AG09319 (cell line): ENCODE measurements around the gene AP2M1.
A peak's percentile ranks its signal among the peaks of the same experiment; 100 is the strongest.

Experiments
- DNase-seq: peaks from one replicate; pipeline ENCODE4 v3.0.0-alpha.2; 2010; ENCODE audit warnings: low read depth; ENCODE audit errors: extremely low read depth
- TF ChIP-seq, protein P1 (sequence below): IDR thresholded peaks from 2 replicates; pipeline ENCODE4 v1.5.1; 2011; ENCODE audit warnings: low read depth, mild to moderate bottlenecking, inconsistent platforms, low read length, moderate library complexity

AP2M1 gene

DNA sequence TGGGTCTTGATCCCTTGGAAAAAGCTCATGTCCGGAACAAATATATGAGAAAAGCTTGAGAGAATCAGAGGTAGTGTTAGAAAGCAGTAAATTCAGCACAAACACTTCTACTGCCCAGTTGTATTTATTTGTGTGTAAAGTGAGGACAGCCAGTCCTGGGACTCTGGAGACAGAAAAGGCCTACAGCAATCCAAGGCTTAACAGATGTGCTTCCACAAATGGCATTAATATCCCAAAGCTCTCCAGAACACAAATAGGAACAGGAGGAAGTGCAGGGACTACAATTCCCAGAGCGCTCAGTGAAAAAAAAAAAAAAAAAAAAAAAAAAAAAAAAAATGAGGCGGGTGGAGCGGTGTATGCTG lies 390 bp upstream of the AP2M1 start:
- no peak for DNase-seq
- TF ChIP-seq, protein P1, sequence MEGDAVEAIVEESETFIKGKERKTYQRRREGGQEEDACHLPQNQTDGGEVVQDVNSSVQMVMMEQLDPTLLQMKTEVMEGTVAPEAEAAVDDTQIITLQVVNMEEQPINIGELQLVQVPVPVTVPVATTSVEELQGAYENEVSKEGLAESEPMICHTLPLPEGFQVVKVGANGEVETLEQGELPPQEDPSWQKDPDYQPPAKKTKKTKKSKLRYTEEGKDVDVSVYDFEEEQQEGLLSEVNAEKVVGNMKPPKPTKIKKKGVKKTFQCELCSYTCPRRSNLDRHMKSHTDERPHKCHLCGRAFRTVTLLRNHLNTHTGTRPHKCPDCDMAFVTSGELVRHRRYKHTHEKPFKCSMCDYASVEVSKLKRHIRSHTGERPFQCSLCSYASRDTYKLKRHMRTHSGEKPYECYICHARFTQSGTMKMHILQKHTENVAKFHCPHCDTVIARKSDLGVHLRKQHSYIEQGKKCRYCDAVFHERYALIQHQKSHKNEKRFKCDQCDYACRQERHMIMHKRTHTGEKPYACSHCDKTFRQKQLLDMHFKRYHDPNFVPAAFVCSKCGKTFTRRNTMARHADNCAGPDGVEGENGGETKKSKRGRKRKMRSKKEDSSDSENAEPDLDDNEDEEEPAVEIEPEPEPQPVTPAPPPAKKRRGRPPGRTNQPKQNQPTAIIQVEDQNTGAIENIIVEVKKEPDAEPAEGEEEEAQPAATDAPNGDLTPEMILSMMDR: no peak

GRCh38 chr3:184175506-184175905 lies 851 bp downstream of the AP2M1 start:
- TF ChIP-seq, protein P1: no peak
- DNase-seq: no peak

GRCh38 chr3:184175981-184176376 lies 1.3 kb downstream of the AP2M1 start:
- DNase-seq: no peak
- TF ChIP-seq, protein P1: no peak

DNA sequence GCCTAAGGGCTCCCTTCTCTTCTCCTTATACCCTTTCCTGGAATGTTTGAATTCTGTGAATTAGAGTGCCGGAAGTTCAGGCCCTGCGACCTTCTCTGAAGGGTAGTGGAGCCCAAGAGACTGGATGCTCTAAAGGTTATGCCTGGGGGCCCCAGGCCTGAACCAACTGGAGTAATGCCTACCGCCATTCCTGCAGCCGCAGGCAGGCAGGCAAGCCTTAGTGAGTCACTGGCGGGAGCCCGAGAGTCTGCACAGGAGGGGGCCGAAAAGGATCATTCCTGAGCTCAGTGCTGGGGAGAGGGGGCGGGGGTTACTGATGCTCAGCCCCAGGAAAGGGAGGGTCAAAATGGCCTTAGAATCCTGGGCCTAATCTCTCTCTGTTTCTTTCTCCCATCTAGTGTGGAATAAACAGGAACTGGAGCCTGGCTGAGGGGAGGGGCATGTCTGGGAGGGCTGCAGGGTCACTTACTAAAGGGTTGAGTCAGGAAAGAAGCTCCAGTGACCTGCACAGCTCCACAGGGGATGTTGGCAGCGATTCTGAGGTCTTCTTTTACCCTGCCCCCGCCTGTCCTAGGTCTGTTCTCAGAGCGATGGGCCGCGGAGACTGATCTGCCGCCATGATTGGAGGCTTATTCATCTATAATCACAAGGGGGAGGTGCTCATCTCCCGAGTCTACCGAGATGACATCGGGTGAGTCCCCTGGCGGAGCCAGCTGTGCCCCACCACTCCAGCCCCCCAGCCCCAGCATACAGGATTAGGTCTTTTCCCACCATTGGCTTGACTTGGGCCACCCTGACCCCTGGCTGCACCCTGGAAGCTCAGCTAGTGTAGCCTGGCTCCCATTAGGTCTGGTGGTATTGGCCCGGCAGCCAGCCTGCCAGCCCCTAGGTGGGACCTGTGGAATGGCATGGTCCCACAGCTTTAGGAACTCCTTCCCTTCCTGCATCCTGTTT lies 2.0 kb downstream of the AP2M1 start:
- DNase-seq: peak; percentile 79
- TF ChIP-seq, protein P1: no peak

- TF ChIP-seq, protein P1: no peak
- DNase-seq: no peak
These were observed 2.7 kb downstream of the AP2M1 start for GRCh38 chr3:184177331-184177731.

DNA sequence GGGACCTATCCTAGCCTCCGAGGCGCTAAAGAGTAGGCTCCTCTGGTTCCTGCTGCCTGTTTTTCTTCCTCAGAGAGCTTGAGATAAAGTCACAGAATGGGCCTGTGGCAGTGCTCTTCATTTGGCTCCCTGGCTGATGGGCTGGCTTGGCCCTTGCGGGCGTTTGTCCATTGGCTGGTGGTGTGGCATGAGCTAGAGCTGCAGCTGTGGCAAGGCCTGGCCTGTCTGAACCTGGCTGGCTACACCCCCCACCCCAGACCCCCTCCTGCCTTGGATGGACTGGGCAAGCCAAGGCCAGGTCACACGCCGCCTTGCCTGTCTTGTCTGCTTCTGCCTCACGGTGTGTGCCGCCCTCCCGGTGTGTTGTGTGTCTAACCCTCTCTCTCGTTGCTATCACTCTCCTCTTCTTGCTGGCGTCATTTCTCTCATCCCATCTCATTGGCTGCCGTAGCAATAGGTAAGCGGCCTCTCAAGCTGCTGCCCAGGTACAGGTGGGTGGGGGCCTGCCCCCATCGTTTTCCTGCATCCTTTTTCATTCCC lies 3.2 kb downstream of the AP2M1 start:
- DNase-seq: no peak
- TF ChIP-seq, protein P1: no peak

- TF ChIP-seq, protein P1: no peak
- no peak for DNase-seq
These were observed 4.0 kb downstream of the AP2M1 start for GRCh38 chr3:184178521-184179138.
